Stimulated activated naive CD8-positive, alpha-beta T cell treated with anti-CD3 and anti-CD28 coated beads, Interleukin-15, Interleukin-2, amounts not matched to agents 100 ng/mL and 50 ng/mL, for 24 hours (primary cell): Measurements from ENCODE around the gene LAMA2.

ENCODE experiments used
- H3K27ac Mint-ChIP-seq: one replicate; pipeline ENCODE4 v1.8.0; 2021; ENCODE audit warnings: mild to moderate bottlenecking, mixed read lengths
- H3K27me3 Mint-ChIP-seq: one replicate; pipeline ENCODE4 v1.8.0; 2021; ENCODE audit warnings: mixed read lengths
- H3K36me3 Mint-ChIP-seq: one replicate; pipeline ENCODE4 v1.8.0; 2021; ENCODE audit warnings: low read depth, mixed read lengths
- H3K4me1 Mint-ChIP-seq: one replicate; pipeline ENCODE4 v1.8.0; 2021; ENCODE audit warnings: low read depth, mixed read lengths
- H3K4me3 Mint-ChIP-seq: one replicate; pipeline ENCODE4 v1.8.0; 2021; ENCODE audit warnings: mild to moderate bottlenecking, mixed read lengths
- H3K9me3 Mint-ChIP-seq: one replicate; pipeline ENCODE4 v1.8.0; 2021; ENCODE audit warnings: mixed read lengths

The LAMA2 gene

GRCh38 chr6:129491436-129491835 is 608.5 kb downstream of the LAMA2 start:
- Mint-ChIP-seq H3K9me3 (peaks cover 4% of the 10 kb centered on the region), H3K4me3 (peak overlapping the region; percentile 82), H3K36me3 (peaks cover 31% of the 10 kb centered on the region), H3K27ac (peak overlapping the region; percentile 100), H3K27me3 (no peaks in the 10 kb centered on the region), H3K4me1 (peaks cover 89% of the 10 kb centered on the region)

DNA sequence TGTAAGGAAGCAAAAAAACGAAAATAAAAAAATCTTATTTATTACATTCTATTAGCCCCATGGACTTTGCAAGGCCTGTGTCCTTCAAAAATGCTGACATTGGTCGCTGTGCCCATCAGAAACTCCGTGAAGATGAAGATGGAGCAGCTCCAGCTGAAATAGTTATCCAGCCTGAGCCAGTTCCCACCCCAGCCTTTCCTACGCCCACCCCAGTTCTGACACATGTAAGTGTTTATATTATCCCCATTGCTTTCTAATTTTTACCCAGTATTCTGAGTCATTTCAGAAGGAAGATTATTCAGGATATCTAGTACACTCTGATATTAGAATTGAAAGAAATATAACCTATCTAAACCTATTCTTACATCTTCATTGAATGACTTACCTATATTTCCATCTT is 609.3 kb downstream of the LAMA2 start:
- H3K27me3 Mint-ChIP-seq: no peaks in the 10 kb centered on the region

DNA sequence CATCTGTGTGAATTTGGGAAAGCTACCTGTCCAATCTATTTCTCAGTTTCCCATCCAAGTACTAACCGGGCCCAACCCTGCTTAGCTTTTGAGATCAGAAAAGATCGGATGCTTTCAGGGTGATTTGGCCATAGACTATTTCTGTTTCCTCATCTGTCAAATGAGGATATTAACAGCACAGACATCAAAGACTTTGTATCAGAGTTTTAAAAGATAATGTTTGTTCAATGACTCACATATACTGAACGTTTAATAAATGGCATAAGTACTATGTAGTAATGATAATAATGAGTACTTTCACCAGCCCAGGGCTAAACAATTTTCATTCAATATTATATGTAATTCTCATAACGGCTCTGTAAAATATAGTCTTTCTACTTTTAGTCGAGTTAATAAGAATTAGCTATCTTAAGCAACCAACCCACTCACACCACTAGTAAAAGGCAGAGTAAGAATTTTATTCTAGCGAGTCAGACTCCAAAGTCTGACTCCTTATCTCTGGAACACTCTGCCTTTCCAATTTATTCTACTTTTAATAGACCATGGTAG is 610.5 kb downstream of the LAMA2 start:
- Mint-ChIP-seq H3K27ac (peak overlapping the region; percentile 93), H3K27me3 (no peaks in the 10 kb centered on the region), H3K4me3 (peak overlapping the region; percentile 7), H3K36me3 (peaks cover 36% of the 10 kb centered on the region), H3K4me1 (peaks cover 94% of the 10 kb centered on the region), H3K9me3 (peaks cover 4% of the 10 kb centered on the region)

More for the DNA sequence above, 609.3 kb downstream of the LAMA2 start:
- H3K4me3 Mint-ChIP-seq: no peak overlapping the region
- H3K36me3 Mint-ChIP-seq: peaks cover 32% of the 10 kb centered on the region
- H3K27ac Mint-ChIP-seq: peak overlapping the region; percentile 100
- peaks cover 87% of the 10 kb centered on the region for H3K4me1 Mint-ChIP-seq
- peaks cover 4% of the 10 kb centered on the region for H3K9me3 Mint-ChIP-seq

GRCh38 chr6:129494099-129494498 is 611.2 kb downstream of the LAMA2 start:
- peaks cover 94% of the 10 kb centered on the region for H3K4me1 Mint-ChIP-seq
- H3K9me3 Mint-ChIP-seq: peaks cover 4% of the 10 kb centered on the region
- peak overlapping the region; percentile 93 for H3K27ac Mint-ChIP-seq
- H3K36me3 Mint-ChIP-seq: peaks cover 32% of the 10 kb centered on the region
- H3K4me3 Mint-ChIP-seq: no peak overlapping the region
- no peaks in the 10 kb centered on the region for H3K27me3 Mint-ChIP-seq

- Mint-ChIP-seq H3K4me3 (no peak overlapping the region), H3K27me3 (no peaks in the 10 kb centered on the region), H3K36me3 (peaks cover 29% of the 10 kb centered on the region), H3K9me3 (peaks cover 4% of the 10 kb centered on the region), H3K4me1 (peaks cover 94% of the 10 kb centered on the region), H3K27ac (peak overlapping the region; percentile 93)
These were observed 611.6 kb downstream of the LAMA2 start for GRCh38 chr6:129494586-129494985.

DNA sequence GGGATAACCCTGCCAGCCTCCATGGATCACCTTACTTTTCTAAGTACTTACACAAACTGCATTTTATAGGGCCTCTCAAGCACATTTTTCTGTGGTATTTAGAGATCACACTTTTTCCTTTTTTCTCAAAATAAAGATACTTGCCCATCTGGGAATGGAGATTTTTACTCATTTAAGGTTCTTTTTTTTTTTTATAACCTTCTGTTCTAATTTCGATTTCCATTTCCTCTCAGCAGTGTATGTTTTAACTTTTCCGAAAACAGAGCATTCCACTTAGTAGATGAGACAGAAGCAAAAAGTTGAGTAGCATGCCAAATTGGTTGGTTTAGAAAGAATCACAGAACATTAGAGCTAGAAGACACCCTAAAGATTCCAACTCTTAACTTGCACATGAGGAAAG is 612.7 kb downstream of the LAMA2 start:
- H3K27ac Mint-ChIP-seq: peak overlapping the region; percentile 93
- H3K4me3 Mint-ChIP-seq: peak overlapping the region; percentile 38
- H3K4me1 Mint-ChIP-seq: peaks cover 95% of the 10 kb centered on the region
- H3K27me3 Mint-ChIP-seq: no peaks in the 10 kb centered on the region
- H3K9me3 Mint-ChIP-seq: peaks cover 4% of the 10 kb centered on the region
- H3K36me3 Mint-ChIP-seq: peaks cover 29% of the 10 kb centered on the region

- H3K27ac Mint-ChIP-seq: peak overlapping the region; percentile 83
- peaks cover 92% of the 10 kb centered on the region for H3K4me1 Mint-ChIP-seq
- peaks cover 4% of the 10 kb centered on the region for H3K9me3 Mint-ChIP-seq
- no peaks in the 10 kb centered on the region for H3K27me3 Mint-ChIP-seq
- H3K36me3 Mint-ChIP-seq: peaks cover 29% of the 10 kb centered on the region
- no peak overlapping the region for H3K4me3 Mint-ChIP-seq
These were observed 614.8 kb downstream of the LAMA2 start for GRCh38 chr6:129497481-129498441.

DNA sequence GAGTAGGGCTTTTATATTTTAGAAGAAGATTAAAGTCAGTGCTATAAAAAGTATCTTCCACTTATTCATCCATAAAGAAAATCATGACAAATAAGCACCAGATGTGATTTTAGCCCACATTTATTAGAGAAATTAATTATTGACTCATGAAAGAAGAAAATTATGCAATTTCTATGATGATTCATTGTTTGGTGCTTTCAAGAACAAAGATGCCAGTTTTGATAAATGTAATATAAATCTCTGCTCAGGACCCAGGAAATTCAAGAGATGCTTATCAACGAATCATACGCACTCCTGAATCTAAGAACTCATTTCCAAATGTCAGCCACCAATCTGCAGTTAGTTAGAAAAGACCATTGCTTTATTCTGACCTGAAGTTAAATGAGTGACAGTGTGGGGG is 615.6 kb downstream of the LAMA2 start:
- H3K36me3 Mint-ChIP-seq: peaks cover 29% of the 10 kb centered on the region
- H3K4me1 Mint-ChIP-seq: peaks cover 93% of the 10 kb centered on the region
- H3K27ac Mint-ChIP-seq: peak overlapping the region; percentile 83
- H3K9me3 Mint-ChIP-seq: peaks cover 4% of the 10 kb centered on the region
- no peaks in the 10 kb centered on the region for H3K27me3 Mint-ChIP-seq
- H3K4me3 Mint-ChIP-seq: peak overlapping the region; percentile 65

GRCh38 chr6:129498950-129499842 is 616.3 kb downstream of the LAMA2 start:
- peak overlapping the region; percentile 83 for H3K27ac Mint-ChIP-seq
- H3K9me3 Mint-ChIP-seq: peaks cover 1% of the 10 kb centered on the region
- peaks cover 87% of the 10 kb centered on the region for H3K4me1 Mint-ChIP-seq
- peaks cover 25% of the 10 kb centered on the region for H3K36me3 Mint-ChIP-seq
- H3K4me3 Mint-ChIP-seq: peak overlapping the region; percentile 65
- H3K27me3 Mint-ChIP-seq: no peaks in the 10 kb centered on the region

DNA sequence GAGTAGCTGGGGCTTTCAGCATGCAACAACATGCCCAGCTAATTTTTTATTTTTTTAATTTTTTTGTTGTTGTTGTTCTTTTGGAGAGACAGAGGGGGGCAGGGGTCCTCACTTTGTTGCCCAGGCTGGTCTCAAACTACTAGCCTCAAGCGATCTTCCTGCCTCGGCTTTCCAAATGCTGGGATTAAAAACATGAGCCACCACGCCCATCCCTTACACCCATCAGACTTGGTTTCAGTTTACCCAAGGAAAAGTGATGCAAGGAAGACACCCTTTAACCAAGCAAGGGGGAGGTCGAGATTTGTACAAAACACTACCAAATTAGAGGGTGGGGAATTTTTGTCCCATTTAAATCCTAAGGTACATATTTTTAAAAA is 616.9 kb downstream of the LAMA2 start:
- Mint-ChIP-seq H3K4me1 (peaks cover 80% of the 10 kb centered on the region), H3K9me3 (no peaks in the 10 kb centered on the region), H3K27me3 (no peaks in the 10 kb centered on the region), H3K4me3 (no peak overlapping the region), H3K36me3 (peaks cover 20% of the 10 kb centered on the region), H3K27ac (no peak overlapping the region)

DNA sequence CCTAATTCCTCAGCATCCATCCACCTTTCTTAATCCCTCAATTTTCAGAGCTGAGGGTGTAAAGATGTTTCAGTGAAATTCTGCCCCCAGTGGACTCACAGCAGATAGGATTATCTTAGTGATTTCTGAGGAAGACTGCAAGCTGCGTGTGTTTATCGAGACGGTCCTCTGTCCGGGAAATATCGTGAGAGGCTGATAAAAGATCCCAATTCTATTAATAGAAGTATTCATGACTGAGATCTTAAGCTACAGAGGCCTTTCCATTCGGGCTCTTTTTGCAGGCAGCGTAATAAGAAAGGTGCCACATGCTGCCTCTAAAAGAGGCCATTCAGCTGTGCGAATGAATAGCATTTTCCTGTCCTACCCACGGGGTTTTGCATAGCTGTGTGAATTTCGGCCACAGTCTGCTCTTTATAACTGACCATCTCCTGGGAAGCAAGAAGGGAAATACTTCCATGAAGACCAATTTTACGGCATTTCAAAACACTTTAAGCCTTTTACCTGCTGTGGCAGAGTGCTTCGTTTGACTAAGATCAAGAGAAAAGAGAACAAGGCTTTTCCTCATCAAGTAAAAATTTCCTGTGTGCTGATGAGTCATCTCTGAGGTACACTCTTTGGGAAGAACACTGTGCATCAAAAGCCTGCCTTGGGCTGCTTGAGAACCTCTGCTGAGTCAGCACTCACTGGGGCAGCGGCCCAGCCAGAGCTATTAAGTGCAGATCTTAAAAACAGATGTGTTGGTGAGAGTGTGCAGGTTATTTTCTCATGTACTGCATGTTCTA is 618.2 kb downstream of the LAMA2 start:
- Mint-ChIP-seq H3K4me1 (peaks cover 67% of the 10 kb centered on the region), H3K36me3 (peaks cover 13% of the 10 kb centered on the region), H3K4me3 (no peak overlapping the region), H3K9me3 (no peaks in the 10 kb centered on the region), H3K27me3 (no peaks in the 10 kb centered on the region), H3K27ac (peak overlapping the region; percentile 69)

DNA sequence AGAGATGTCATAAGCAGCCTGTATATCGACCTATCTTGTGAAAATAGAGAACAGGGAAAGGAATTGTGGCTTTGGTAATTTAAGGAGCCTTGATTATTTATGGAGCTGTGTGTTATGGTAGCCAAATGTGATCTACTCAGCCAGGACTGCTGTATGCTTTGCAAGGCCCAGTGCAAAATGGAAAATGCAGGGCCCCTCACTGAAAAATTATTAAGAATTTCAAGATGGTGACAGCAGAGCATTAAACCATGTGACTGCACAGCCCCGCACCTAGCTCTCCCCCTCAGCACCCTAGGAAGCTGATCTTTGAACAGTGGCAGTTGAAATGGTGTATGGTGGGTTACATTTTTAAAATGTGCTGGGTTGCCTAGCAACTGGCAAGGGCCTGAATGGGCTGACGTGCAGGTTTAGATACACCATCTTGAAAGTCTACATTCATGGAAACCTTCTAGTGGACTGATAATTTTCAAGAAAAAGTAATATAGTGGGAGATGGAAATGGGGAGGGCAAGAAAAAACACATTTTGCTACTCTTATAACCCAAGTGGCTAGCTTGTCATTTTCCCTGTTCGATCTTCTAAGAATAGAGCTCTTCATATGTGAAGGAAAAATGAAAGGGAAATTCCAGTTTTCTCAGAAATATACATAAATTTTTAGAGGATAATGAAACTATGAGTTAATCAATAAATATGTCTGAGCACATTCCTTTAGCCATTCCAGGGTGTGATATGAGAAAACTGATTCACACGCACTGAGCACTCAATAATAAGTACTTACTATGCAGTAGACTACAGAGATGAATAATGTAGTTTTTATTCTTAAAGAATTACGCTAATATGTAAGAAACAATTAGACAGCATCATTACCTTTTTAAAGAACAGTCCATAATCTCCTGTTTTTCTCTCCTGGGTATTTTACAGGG is 619.1 kb downstream of the LAMA2 start:
- H3K27me3 Mint-ChIP-seq: no peaks in the 10 kb centered on the region
- H3K4me3 Mint-ChIP-seq: no peak overlapping the region
- no peaks in the 10 kb centered on the region for H3K9me3 Mint-ChIP-seq
- H3K36me3 Mint-ChIP-seq: peaks cover 9% of the 10 kb centered on the region
- H3K27ac Mint-ChIP-seq: peak overlapping the region; percentile 69
- H3K4me1 Mint-ChIP-seq: peaks cover 59% of the 10 kb centered on the region

GRCh38 chr6:129504456-129504855 is 621.5 kb downstream of the LAMA2 start:
- Mint-ChIP-seq H3K4me3 (no peak overlapping the region), H3K27ac (no peak overlapping the region), H3K36me3 (peaks cover 5% of the 10 kb centered on the region), H3K4me1 (peaks cover 36% of the 10 kb centered on the region), H3K27me3 (no peaks in the 10 kb centered on the region), H3K9me3 (no peaks in the 10 kb centered on the region)
